DOHH2 (cell line): ENCODE data around the gene SUN1.

Source experiments
- CTCF ChIP-seq: fragments of 200-600 bp; sonication (generic); IDR thresholded peaks from one replicate; pipeline ENCODE4 v1.5.1; 2014; ENCODE audit warnings: antibody characterized with exemption, mild to moderate bottlenecking, low read depth, low read length; ENCODE audit not compliant: poor library complexity, severe bottlenecking
- EZH2phosphoT487 ChIP-seq: fragments of 200-600 bp; sonication (generic); IDR thresholded peaks from 2 replicates; pipeline ENCODE4 v1.6.1; 2017; ENCODE audit warnings: borderline replicate concordance, mild to moderate bottlenecking, antibody characterized with exemption, low read length, moderate library complexity, mixed read lengths

- TF ChIP-seq CTCF (no peak), EZH2phosphoT487 (no peak)
Measured at GRCh38 chr7:891291-891690, 59.0 kb downstream of the SUN1 start.
